Activated effector memory CD4-positive, alpha-beta T cell treated with anti-CD3 and anti-CD28 coated beads, Interleukin-2, amount 50 U/mL, for 16 hours (primary cell): Measurements from ENCODE around the gene PROC.
A peak's percentile ranks its signal among the peaks of the same experiment; 100 is the strongest.

Source experiments
- DNase-seq: peaks from one replicate; pipeline ENCODE4 v3.0.0-alpha.2; 2020

PROC gene

DNA sequence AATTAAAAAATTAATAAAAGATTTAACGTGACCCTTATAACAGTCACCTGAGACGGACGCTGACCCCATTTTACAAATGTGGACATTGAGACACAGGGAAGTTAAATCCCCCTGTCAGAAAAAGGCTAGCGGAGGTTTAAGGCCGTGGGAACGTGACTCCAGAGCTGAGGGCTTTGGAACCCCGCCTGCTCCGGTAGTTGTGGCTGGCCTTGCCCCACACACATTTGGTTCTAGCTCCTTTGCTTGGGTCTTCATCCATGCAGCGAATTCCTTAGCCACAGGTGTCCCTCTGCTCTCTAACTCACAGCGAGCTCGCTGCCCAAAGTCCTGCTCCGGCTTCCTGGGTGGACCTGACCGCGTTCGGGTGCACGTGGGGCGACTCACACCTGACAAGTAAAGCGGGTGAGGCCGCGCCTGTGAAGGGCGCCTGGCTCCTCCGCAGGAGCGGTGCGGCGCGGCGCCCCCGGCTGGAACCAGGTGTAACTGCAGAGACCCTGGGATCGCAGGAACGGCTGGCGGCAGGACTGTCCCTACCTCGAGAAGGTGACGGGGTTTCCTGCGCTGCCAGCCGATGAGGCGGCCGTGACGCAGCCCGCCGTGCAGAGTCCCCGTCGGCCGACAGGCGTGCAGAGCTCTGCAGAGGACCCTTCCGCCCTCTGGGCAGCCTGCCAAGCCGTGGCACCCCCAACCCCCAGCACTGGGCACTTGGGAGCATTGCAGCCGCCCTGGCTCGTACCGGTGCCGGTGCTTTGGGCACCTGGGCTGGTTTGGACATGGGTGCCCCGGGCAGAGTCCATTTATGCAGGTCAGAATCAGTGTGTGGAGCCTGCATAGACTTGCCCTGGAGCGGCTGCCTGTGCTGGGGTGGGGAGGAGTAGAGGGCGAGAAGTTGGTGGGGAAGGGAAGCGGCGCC is 2.4 kb upstream of the PROC start:
- DNase-seq, result peak; percentile 93

DNA sequence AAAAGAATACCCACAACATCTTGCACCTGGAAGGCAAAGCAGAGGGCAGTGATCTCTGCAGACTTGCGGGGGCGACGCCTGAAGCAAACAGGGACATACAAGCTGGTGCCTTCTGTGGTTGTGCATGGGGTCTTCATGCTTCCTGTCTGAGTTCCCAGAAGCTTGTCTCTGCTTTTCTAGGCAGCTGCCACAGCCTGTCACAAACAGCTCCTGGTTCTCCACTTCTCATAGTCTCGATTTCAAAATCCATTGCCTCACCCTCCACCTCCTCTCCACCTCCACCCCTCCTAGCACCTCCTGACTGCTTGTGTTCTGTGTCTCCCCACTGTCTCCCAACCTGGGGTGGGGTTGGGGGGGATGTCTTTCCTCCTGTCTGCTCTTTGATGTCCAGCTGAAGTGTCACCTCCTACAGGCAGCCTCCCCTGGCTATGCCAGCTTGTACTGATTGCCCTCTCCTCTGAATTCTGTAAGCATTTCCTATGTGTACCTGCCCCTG is 1.7 kb upstream of the PROC start:
- no peak for DNase-seq

DNA sequence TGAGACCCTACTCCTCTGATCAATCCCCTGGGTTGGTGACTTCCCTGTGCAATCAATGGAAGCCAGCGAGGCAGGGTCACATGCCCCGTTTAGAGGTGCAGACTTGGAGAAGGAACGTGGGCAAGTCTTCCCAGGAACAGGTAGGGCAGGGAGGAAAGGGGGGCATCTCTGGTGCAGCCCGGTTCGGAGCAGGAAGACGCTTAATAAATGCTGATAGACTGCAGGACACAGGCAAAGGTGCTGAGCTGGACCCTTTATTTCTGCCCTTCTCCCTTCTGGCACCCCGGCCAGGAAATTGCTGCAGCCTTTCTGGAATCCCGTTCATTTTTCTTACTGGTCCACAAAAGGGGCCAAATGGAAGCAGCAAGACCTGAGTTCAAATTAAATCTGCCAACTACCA is 821 bp upstream of the PROC start:
- no peak for DNase-seq

DNA sequence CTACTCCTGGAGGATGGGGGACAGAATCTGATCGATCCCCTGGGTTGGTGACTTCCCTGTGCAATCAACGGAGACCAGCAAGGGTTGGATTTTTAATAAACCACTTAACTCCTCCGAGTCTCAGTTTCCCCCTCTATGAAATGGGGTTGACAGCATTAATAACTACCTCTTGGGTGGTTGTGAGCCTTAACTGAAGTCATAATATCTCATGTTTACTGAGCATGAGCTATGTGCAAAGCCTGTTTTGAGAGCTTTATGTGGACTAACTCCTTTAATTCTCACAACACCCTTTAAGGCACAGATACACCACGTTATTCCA is 844 bp downstream of the PROC start:
- DNase-seq, result no peak

DNA sequence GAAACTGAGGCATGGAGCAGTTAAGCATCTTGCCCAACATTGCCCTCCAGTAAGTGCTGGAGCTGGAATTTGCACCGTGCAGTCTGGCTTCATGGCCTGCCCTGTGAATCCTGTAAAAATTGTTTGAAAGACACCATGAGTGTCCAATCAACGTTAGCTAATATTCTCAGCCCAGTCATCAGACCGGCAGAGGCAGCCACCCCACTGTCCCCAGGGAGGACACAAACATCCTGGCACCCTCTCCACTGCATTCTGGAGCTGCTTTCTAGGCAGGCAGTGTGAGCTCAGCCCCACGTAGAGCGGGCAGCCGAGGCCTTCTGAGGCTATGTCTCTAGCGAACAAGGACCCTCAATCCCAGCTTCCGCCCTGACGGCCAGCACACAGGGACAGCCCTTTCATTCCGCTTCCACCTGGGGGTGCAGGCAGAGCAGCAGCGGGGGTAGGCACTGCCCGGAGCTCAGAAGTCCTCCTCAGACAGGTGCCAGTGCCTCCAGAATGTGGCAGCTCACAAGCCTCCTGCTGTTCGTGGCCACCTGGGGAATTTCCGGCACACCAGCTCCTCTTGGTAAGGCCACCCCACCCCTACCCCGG is 1.3 kb downstream of the PROC start:
- no peak for DNase-seq

DNA sequence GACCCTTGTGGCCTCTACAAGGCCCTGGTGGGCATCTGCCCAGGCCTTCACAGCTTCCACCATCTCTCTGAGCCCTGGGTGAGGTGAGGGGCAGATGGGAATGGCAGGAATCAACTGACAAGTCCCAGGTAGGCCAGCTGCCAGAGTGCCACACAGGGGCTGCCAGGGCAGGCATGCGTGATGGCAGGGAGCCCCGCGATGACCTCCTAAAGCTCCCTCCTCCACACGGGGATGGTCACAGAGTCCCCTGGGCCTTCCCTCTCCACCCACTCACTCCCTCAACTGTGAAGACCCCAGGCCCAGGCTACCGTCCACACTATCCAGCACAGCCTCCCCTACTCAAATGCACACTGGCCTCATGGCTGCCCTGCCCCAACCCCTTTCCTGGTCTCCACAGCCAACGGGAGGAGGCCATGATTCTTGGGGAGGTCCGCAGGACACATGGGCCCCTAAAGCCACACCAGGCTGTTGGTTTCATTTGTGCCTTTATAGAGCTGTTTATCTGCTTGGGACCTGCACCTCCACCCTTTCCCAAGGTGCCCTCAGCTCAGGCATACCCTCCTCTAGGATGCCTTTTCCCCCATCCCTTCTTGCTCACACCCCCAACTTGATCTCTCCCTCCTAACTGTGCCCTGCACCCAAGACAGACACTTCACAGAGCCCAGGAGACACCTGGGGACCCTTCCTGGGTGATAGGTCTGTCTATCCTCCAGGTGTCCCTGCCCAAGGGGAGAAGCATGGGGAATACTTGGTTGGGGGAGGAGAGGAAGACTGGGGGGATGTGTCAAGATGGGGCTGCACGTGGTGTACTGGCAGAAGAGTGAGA is 2.0 kb downstream of the PROC start:
- no peak for DNase-seq

DNA sequence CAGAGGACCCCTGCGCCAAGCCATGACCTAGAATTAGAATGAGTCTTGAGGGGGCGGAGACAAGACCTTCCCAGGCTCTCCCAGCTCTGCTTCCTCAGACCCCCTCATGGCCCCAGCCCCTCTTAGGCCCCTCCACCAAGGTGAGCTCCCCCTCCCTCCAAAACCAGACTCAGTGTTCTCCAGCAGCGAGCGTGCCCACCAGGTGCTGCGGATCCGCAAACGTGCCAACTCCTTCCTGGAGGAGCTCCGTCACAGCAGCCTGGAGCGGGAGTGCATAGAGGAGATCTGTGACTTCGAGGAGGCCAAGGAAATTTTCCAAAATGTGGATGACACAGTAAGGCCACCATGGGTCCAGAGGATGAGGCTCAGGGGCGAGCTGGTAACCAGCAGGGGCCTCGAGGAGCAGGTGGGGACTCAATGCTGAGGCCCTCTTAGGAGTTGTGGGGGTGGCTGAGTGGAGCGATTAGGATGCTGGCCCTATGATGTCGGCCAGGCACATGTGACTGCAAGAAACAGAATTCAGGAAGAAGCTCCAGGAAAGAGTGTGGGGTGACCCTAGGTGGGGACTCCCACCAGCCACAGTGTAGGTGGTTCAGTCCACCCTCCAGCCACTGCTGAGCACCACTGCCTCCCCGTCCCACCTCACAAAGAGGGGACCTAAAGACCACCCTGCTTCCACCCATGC is 3.0 kb downstream of the PROC start:
- DNase-seq, result no peak

DNA sequence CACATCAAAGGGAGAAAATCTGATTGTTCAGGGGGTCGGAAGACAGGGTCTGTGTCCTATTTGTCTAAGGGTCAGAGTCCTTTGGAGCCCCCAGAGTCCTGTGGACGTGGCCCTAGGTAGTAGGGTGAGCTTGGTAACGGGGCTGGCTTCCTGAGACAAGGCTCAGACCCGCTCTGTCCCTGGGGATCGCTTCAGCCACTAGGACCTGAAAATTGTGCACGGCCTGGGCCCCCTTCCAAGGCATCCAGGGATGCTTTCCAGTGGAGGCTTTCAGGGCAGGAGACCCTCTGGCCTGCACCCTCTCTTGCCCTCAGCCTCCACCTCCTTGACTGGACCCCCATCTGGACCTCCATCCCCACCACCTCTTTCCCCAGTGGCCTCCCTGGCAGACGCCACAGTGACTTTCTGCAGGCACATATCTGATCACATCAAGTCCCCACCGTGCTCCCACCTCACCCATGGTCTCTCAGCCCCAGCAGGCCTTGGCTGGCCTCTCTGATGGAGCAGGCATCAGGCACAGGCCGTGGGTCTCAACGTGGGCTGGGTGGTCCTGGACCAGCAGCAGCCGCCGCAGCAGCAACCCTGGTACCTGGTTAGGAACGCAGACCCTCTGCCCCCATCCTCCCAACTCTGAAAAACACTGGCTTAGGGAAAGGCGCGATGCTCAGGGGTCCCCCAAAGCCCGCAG is 3.8 kb downstream of the PROC start:
- no peak for DNase-seq

DNA sequence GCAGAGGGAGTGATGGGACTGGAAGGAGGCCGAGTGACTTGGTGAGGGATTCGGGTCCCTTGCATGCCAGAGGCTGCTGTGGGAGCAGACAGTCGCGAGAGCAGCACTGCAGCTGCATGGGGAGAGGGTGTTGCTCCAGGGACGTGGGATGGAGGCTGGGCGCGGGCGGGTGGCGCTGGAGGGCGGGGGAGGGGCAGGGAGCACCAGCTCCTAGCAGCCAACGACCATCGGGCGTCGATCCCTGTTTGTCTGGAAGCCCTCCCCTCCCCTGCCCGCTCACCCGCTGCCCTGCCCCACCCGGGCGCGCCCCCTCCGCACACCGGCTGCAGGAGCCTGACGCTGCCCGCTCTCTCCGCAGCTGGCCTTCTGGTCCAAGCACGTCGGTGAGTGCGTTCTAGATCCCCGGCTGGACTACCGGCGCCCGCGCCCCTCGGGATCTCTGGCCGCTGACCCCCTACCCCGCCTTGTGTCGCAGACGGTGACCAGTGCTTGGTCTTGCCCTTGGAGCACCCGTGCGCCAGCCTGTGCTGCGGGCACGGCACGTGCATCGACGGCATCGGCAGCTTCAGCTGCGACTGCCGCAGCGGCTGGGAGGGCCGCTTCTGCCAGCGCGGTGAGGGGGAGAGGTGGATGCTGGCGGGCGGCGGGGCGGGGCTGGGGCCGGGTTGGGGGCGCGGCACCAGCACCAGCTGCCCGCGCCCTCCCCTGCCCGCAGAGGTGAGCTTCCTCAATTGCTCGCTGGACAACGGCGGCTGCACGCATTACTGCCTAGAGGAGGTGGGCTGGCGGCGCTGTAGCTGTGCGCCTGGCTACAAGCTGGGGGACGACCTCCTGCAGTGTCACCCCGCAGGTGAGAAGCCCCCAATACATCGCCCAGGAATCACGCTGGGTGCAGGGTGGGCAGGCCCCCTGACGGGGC is 4.6 kb downstream of the PROC start:
- no peak for DNase-seq

DNA sequence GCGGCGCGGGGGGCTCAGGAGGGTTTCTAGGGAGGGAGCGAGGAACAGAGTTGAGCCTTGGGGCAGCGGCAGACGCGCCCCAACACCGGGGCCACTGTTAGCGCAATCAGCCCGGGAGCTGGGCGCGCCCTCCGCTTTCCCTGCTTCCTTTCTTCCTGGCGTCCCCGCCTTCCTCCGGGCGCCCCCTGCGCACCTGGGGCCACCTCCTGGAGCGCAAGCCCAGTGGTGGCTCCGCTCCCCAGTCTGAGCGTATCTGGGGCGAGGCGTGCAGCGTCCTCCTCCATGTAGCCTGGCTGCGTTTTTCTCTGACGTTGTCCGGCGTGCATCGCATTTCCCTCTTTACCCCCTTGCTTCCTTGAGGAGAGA is 5.2 kb downstream of the PROC start:
- DNase-seq, result no peak

DNA sequence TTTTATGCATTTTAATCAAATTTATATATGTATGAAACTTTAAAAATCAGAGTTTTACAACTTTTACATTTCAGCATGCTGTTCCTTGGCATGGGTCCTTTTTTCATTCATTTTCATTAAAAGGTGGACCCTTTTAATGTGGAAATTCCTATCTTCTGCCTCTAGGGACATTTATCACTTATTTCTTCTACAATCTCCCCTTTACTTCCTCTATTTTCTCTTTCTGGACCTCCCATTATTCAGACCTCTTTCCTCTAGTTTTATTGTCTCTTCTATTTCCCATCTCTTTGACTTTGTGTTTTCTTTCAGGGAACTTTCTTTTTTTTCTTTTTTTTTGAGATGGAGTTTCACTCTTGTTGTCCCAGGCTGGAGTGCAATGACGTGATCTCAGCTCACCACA is 5.7 kb downstream of the PROC start:
- DNase-seq, result no peak

DNA sequence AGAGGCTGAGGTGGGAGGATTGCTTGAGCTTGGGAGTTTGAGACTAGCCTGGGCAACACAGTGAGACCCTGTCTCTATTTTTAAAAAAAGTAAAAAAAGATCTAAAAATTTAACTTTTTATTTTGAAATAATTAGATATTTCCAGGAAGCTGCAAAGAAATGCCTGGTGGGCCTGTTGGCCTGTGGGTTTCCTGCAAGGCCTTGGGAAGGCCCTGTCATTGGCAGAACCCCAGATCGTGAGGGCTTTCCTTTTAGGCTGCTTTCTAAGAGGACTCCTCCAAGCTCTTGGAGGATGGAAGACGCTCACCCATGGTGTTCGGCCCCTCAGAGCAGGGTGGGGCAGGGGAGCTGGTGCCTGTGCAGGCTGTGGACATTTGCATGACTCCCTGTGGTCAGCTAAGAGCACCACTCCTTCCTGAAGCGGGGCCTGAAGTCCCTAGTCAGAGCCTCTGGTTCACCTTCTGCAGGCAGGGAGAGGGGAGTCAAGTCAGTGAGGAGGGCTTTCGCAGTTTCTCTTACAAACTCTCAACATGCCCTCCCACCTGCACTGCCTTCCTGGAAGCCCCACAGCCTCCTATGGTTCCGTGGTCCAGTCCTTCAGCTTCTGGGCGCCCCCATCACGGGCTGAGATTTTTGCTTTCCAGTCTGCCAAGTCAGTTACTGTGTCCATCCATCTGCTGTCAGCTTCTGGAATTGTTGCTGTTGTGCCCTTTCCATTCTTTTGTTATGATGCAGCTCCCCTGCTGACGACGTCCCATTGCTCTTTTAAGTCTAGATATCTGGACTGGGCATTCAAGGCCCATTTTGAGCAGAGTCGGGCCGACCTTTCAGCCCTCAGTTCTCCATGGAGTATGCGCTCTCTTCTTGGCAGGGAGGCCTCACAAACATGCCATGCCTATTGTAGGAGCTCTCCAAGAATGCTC is 6.6 kb downstream of the PROC start:
- no peak for DNase-seq

DNA sequence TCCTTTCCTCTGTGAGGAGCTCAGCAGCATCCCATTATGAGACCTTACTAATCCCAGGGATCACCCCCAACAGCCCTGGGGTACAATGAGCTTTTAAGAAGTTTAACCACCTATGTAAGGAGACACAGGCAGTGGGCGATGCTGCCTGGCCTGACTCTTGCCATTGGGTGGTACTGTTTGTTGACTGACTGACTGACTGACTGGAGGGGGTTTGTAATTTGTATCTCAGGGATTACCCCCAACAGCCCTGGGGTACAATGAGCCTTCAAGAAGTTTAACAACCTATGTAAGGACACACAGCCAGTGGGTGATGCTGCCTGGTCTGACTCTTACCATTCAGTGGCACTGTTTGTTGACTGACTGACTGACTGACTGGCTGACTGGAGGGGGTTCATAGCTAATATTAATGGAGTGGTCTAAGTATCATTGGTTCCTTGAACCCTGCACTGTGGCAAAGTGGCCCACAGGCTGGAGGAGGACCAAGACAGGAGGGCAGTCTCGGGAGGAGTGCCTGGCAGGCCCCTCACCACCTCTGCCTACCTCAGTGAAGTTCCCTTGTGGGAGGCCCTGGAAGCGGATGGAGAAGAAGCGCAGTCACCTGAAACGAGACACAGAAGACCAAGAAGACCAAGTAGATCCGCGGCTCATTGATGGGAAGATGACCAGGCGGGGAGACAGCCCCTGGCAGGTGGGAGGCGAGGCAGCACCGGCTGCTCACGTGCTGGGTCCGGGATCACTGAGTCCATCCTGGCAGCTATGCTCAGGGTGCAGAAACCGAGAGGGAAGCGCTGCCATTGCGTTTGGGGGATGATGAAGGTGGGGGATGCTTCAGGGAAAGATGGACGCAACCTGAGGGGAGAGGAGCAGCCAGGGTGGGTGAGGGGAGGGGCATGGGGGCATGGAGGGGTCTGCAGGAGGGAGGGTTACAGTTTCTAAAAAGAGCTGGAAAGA is 7.6 kb downstream of the PROC start:
- no peak for DNase-seq

DNA sequence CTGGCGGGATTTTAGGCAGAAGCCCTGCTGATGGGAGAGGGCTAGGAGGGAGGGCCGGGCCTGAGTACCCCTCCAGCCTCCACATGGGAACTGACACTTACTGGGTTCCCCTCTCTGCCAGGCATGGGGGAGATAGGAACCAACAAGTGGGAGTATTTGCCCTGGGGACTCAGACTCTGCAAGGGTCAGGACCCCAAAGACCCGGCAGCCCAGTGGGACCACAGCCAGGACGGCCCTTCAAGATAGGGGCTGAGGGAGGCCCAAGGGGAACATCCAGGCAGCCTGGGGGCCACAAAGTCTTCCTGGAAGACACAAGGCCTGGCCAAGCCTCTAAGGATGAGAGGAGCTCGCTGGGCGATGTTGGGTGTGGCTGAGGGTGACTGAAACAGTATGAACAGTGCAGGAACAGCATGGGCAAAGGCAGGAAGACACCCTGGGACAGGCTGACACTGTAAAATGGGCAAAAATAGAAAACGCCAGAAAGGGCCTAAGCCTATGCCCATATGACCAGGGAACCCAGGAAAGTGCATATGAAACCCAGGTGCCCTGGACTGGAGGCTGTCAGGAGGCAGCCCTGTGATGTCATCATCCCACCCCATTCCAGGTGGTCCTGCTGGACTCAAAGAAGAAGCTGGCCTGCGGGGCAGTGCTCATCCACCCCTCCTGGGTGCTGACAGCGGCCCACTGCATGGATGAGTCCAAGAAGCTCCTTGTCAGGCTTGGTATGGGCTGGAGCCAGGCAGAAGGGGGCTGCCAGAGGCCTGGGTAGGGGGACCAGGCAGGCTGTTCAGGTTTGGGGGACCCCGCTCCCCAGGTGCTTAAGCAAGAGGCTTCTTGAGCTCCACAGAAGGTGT is 8.5 kb downstream of the PROC start:
- no peak for DNase-seq

DNA sequence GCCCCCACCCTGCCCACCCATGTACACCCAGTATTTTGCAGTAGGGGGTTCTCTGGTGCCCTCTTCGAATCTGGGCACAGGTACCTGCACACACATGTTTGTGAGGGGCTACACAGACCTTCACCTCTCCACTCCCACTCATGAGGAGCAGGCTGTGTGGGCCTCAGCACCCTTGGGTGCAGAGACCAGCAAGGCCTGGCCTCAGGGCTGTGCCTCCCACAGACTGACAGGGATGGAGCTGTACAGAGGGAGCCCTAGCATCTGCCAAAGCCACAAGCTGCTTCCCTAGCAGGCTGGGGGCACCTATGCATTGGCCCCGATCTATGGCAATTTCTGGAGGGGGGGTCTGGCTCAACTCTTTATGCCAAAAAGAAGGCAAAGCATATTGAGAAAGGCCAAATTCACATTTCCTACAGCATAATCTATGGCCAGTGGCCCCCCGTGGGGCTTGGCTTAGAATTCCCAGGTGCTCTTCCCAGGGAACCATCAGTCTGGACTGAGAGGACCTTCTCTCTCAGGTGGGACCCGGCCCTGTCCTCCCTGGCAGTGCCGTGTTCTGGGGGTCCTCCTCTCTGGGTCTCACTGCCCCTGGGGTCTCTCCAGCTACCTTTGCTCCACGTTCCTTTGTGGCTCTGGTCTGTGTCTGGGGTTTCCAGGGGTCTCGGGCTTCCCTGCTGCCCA is 9.3 kb downstream of the PROC start:
- DNase-seq, result no peak

DNA sequence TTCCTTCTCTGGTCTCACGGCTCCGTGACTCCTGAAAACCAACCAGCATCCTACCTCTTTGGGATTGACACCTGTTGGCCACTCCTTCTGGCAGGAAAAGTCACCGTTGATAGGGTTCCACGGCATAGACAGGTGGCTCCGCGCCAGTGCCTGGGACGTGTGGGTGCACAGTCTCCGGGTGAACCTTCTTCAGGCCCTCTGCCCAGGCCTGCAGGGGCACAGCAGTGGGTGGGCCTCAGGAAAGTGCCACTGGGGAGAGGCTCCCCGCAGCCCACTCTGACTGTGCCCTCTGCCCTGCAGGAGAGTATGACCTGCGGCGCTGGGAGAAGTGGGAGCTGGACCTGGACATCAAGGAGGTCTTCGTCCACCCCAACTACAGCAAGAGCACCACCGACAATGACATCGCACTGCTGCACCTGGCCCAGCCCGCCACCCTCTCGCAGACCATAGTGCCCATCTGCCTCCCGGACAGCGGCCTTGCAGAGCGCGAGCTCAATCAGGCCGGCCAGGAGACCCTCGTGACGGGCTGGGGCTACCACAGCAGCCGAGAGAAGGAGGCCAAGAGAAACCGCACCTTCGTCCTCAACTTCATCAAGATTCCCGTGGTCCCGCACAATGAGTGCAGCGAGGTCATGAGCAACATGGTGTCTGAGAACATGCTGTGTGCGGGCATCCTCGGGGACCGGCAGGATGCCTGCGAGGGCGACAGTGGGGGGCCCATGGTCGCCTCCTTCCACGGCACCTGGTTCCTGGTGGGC is 10.0 kb downstream of the PROC start:
- no peak for DNase-seq

DNA sequence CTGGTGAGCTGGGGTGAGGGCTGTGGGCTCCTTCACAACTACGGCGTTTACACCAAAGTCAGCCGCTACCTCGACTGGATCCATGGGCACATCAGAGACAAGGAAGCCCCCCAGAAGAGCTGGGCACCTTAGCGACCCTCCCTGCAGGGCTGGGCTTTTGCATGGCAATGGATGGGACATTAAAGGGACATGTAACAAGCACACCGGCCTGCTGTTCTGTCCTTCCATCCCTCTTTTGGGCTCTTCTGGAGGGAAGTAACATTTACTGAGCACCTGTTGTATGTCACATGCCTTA is 10.5 kb downstream of the PROC start:
- DNase-seq, result no peak
